HG03520 (cell line): Measurements from ENCODE around the gene ATP2A2.
"Not testable (repeated sequence)": the region's sequence is repeated elsewhere in the genome, so short reads cannot be mapped to it uniquely, and the experiment has no call there.

ENCODE experiments used
- ATAC-seq: cut with Tn5 transposase; IDR thresholded peaks from one replicate; pipeline ENCODE4 v1.9.1; 2021; ENCODE audit warnings: mild to moderate bottlenecking, moderate library complexity; ENCODE audit not compliant: unreplicated experiment

The ATP2A2 gene

DNA sequence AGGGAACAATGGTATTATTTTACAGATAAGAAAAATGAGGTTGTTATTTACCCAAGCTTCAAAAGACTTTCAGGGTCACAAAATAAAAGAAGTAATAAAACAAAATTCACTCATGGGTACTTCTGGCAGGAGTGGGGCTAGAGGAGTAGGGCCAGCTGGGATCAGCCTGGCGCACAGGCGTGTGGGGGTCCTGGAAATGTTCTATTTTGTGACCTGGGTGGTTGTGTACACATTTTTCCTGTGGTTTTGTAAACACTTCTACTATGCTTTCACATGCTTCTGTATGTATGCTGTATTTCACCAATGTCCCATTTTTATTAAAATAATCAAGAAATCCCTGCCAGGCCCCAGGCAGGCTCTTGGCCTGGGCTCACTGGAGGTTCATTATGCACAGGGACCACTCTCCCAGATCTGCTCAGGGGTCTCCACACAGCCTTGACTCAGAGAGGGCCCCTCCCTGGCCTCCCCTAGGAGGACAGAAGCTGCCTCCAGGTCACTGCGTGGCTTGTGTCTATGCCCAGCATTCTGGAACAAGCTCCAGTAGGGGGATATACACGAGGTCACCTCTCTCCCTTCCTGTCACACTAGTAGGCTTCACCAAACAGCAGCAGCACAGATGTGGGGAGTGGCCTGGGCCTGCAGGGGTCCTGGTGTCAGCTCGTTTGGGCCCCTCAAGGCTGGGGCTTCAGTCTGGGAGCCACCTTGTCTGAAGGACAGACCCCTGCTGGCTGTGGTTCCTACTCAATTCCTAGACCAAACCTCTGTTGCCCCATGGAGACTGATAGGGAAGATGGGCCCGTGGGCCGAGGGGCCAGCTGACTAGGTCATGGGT is 84.7 kb downstream of the ATP2A2 start:
- no peak for ATAC-seq

DNA sequence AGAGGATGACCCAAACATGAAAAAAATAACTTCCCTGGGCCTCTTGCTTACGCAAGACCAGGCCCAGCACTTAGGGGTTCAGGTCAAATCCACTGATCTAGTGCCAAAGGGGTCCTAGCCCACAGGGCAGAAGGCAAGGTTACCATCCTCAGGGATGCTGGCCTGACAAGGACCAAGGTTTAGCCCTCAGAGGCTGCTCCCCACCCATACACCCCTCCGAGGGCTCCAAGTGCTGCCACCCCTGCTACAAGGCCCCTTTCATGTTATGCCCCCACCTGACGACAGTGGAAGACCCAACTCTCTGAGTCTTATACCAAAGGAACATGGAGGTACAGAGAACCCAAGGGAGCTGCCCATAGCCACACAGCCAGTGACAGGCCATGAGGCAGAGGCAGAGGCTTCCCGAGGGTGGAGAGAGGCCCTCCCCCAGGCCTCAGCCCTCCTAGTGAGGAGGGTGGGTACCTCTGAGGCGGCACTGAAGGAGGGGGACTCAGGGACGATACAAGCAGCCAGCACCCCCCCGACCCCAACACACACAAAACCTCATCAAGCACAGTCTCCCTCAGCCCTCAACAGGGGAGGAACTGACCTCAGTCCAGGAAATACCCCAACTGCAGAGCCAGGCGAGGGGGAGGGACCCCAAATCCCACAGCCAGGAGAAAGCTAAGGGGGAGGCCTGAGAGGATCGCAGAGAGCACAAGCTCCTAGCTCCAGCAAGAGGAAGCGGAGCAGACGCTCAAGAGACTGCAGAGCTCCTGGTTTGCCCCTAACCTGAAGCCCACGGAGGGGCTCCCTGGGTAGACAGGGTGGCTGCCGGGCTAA is 85.5 kb downstream of the ATP2A2 start:
- no peak for ATAC-seq

DNA sequence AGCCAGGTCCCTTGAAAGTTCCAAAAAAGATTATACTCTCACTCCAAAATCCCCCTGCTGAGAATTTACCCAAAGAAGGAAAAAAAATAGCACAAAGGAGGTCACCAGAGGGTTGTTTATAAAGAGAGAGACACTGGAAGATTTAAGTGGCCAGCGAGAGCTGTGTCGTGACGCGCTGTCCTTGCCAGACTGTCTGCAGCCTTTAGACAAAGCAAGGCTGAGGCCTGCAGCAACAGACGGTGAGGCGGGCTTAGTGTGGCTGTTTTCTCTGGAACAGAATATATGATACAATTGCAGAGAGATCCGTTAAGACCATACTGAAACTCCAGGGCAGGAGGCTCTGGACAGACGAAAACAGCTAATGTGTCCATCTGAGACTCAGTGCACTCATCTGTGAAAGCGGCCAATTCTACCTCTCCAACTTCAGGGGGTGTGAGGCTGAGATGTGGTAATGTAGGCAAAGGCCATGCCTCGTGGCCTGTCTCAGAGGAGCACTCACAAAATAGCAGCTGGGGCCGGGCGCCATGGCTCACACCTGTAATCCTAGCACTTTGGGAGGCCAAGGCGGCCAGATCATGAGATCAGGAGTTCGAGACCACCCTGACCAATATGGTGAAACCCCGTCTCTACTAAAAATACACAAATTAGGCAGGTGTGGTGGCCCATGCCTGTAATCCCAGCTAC is 86.3 kb downstream of the ATP2A2 start:
- no peak for ATAC-seq

DNA sequence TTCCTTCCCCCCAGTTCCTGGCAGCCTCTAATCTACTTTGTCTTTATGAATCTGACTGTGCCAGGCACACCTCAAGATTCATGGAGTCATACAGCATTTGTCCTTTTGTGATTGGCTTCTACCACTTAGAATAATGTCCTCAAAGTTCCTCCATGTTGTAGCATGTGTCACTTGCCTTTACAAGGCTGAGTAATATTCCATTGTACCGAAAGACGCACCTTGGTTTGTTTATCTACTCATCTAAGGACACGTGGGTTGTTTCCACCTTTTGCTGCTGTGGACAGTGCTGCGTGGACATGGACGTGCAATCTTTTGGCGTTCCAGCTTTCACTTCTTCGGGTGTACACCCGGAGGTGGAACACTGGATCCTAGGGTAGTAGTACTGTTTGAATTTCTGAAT is 88.9 kb downstream of the ATP2A2 start:
- no peak for ATAC-seq

DNA sequence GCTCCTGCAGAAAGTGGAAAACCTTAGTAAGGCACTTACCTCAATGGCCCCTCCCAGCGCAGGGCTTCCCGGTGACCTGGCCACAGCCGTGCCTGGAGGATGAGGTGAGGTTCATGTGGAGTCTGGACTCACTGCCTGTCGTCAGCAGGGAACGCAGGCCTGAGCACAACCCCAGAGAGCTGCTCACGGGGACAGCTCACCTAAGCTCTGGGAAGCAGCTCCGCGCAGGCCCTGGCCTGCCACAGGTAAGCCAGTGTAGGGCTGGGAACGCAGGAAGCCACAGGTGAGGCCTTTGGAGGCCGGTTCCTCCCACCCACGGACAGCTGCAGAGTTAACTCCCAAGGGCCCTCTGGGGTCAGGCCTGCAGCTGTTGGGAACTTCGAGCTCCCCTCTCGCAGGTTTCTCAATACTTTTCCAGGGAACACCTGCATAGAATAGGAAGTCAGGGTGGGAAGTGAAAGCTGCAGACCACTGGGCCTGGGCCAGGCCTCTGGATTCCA is 89.7 kb downstream of the ATP2A2 start:
- no peak for ATAC-seq

DNA sequence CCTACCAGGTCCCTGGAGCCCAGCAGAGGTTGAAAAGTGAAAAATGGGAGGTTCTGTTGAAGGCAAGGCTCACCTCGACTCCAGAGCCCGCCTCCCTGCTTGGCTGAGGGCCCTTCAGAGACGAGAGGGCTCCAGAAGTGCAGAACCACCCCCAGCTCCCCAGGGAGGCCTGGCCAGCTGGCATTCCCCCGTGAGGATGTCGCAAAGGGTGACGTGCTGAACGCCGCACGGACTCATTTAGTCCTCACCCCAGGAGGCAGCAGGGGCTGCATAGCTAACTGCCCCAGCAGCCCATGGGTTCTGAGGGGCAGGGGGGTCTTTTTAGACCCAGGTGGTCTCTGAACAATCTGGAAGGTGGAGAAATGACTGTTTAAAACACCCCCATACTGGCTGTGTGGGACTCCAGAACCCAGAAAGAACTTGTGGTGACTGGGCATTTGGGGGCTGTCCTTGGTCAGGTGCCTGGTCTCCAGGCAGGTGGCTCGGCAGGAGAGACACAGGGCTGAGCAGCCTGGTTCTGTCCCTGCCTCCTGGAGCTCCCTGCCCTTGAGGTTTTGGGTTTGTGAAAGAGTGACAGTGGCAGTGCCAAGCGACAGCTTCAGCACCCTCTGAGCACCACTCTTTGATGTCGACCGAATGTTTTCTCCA is 90.5 kb downstream of the ATP2A2 start:
- ATAC-seq, result no peak

DNA sequence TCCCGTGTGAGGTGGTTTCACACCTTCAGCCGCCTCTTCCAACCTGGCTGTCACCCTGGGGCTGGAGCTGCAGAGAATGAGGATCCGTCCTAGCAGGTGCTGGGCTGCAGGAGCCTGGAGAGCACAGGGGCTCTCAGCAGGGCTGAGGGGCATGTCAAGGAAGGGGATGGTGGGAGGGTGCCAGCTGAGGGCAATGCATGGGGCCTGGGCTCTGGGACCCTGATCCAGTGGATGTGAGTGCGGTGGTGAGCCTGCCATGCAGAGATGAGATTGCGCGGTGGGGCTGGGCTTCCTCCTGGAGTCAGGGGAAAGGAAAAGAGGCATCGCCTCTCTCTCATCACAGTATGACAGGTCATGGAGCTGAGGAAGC is 91.0 kb downstream of the ATP2A2 start:
- ATAC-seq, result no peak

DNA sequence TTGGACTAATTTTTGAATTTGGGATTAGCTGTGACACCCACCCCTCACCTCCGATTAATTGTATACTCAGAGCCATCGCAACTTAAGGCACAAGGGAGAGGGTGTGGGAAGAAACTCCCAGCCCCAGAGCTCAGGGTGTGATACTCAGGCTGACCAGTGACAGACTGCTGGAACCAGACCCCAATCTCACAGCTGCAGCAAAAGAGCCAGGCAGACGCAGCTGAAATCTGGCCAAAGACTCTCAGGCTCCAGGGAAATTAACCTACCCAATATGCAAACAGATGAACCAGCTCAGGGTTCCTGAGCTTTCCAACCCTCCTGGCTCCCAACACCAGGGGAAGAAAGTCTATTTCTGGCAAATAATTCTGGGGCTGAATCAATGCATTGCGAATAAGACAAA is 92.0 kb downstream of the ATP2A2 start:
- ATAC-seq, result no peak

DNA sequence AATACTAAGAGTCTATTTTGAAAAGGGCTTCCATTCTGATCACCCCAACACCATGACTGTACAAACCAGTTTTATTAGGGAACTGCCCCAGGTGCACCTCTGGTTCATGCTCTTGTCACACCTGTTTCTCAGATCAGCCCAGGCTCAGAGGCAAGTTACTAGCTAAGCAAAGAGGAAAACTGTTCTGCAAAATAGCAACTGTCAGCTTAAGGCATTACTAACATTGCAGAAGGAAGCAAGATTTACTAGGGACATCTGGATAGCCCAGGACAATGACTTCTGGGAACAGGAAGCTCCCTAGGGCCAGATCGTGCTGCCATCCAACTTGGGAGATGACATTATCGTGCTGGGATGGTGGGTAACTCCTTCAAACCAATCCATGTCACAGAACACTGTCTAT is 92.4 kb downstream of the ATP2A2 start:
- ATAC-seq, result no peak

DNA sequence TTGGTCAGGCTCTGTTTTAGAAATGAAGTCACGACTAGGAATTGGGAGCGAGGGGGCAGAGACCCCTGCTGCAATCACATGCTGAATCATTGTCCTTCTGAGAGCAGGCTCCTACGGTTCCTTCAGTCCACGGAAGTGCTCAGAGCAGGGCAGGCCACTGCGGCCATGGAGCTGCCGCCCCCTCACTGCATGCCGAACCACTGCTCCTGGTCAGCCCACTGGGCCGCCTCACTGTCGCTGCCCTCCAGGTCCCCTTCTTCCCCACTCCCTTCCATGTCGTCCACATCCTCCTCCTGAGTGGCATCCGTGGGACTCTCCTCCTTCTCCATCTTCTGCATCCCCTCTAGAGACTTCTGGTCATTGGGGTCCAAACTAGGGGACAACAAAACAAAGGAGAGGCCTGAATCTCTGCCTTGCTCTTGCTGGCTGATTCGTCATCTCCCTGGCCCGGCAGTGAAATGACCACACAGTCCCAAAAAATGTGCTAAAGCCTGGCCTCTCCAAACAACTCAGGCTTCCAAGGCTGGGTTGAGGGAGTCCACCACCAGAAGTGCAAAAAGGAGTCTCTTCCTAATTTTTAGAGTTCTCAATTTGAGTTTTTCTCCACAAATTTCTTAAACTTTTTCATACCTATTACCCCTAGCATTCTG is 93.0 kb downstream of the ATP2A2 start:
- no peak for ATAC-seq

DNA sequence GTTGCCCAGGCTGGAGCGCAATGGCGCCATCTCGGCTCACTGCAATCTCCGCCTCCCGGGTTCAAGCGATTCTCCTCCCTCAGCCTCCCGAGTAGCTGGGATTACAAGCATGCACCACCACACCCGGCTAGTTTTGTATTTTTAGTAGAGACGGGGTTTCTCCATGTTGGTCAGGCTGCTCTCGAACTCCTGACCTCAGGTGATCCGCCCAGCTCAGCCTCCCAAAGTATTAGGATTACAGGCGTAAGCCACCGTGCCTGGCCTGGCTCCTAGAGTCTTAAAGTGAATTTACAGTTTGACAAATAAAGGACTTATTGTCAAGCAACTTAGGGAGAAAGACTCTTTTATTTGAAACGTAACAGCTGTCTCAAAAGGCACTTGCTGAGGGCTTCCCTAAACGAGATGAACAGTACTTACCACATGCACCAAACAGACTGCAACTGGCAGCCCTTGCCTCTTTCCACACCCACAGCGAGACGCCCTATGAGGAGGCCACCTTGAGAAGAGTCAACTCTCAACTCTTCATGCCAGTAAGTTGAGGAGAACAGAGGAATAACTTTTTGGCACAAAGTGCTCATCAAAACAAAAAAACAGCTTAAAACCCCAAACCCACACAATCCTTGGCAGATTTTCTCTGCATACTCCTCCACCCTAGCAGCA is 97.2 kb downstream of the ATP2A2 start:
- ATAC-seq, result not testable (repeated sequence)

DNA sequence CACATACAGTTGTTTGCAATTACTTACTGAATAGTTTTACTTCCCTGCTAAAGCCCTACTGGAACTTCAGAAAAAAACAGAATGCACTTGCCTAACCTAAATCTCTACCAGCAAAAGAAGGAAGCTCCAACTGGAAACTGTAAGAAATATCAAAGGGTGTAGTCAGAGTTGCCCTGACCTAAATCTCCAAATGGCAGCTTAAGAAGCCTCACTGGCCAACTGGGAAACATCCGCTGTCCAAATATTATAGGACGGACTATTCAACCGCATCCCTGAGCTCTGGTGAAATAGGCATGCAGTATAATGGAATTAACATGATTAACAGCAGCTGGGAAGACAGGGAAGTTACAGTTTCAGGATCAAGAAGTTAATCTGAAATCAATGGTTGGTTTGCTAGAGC is 98.2 kb downstream of the ATP2A2 start:
- no peak for ATAC-seq

DNA sequence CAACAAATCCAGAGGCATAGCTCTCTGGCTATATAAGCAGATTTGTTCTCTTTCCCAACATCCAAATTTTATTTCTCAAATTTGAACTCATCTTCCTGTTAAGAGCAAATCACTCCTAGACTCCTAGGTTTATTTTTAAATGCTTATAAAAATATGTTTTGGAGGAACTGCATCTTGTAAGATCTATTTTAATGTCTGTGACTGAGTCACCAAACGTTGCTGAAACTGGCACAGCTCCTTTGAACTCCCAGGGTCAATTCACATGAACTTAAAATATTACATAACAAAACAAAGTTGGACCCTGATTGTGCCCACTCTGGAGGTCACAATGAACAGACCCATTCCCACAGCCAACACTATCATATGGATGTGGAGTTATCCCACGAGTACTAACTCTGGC is 98.6 kb downstream of the ATP2A2 start:
- no peak for ATAC-seq

DNA sequence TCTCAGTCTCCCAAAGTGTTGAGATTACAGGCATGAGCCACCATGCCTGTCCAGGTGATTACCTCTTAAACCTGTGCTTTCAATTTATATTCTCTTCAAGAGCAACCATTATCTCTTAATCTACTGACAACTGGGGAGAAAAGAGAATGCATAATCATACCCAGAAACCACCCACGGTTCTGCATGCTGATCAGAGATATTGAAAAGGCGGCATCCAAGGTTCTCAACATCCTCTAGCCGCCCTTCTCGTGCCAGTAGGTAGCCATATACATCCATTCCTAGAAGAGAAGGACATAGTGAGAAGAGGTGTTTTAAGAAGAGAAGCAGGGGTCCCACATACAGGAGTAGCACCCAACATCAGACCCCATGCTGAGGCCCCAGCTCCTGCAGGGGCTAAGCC is 101.6 kb downstream of the ATP2A2 start:
- no peak for ATAC-seq
